ENCODE results near the gene ZNF738. TPM values are rescaled to one million over a fixed set of nuclear protein-coding genes. Genes with fewer than 3 reads are reported as not detected.
"Not testable (repeated sequence)": the region's sequence is repeated elsewhere in the genome, so short reads cannot be mapped to it uniquely, and the experiment has no call there.

The ZNF738 gene
- total RNA-seq, 1 donor from 2014 or later, result 6.3 TPM

DNA sequence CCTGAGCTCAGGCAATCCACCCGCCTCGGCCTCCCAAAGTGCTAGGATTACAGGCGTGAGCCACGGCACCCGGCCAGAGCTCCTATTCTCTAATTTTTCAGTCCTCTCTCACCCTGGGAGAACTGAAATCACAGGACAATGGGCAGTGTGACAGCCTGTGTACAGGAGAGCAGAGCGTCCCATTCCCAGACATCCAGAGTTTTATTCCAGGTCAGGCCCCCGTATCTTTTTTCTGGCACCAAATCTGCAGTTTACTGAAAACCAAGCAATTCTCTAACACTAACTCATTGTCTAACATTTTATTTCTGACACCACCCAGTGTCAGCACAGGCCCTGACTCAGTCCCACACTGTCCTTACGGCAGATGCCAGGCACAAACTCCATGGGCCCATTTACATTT is 36.3 kb upstream of the ZNF738 start:
- Histone ChIP-seq H3K4me3 (ENCODE audit: low read depth, low read length) (no peak overlapping the region), H3K27me3 (ENCODE audit: control insufficient read depth, insufficient read depth, low read length) (no peaks in the 10 kb centered on the region), H3K36me3 (ENCODE audit: control insufficient read depth, insufficient read depth, low read length) (no peaks in the 10 kb centered on the region)
- TF ChIP-seq, protein P1, sequence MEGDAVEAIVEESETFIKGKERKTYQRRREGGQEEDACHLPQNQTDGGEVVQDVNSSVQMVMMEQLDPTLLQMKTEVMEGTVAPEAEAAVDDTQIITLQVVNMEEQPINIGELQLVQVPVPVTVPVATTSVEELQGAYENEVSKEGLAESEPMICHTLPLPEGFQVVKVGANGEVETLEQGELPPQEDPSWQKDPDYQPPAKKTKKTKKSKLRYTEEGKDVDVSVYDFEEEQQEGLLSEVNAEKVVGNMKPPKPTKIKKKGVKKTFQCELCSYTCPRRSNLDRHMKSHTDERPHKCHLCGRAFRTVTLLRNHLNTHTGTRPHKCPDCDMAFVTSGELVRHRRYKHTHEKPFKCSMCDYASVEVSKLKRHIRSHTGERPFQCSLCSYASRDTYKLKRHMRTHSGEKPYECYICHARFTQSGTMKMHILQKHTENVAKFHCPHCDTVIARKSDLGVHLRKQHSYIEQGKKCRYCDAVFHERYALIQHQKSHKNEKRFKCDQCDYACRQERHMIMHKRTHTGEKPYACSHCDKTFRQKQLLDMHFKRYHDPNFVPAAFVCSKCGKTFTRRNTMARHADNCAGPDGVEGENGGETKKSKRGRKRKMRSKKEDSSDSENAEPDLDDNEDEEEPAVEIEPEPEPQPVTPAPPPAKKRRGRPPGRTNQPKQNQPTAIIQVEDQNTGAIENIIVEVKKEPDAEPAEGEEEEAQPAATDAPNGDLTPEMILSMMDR (IDR thresholded peaks at IDR 0.05; ENCODE audit: insufficient read depth, low read length, poor library complexity, severe bottlenecking), result no peak
- DNase-seq (ENCODE audit: low read depth), result no peak

DNA sequence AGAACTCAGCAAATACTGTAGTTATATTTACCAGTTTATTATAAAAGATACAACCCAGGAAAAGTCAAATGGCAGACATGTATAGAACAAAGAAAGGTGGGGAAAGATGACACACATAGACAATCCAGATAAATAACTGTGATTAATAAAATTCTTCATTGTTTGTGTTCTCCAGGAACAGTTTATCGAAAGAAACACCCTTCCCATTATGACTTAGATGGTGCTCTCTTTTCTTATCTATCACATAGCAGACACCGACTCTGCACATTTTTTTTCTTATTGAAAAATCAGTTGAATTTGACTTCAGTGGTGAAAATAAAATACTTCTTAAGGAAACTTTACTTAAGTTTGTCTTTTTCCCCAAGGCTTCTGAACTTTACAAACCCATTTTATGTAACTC is 35.8 kb upstream of the ZNF738 start:
- Histone ChIP-seq H3K36me3 (ENCODE audit: control insufficient read depth, insufficient read depth, low read length) (no peaks in the 10 kb centered on the region), H3K4me3 (ENCODE audit: low read depth, low read length) (no peak overlapping the region), H3K27me3 (ENCODE audit: control insufficient read depth, insufficient read depth, low read length) (no peaks in the 10 kb centered on the region)
- no peak for DNase-seq (ENCODE audit: low read depth)
- TF ChIP-seq, protein P1 (IDR thresholded peaks at IDR 0.05; ENCODE audit: insufficient read depth, low read length, poor library complexity, severe bottlenecking), result no peak

GRCh38 chr19:21326169-21326568 is 32.6 kb upstream of the ZNF738 start:
- Histone ChIP-seq H3K4me3 (ENCODE audit: low read depth, low read length) (no peak overlapping the region), H3K36me3 (ENCODE audit: control insufficient read depth, insufficient read depth, low read length) (no peaks in the 10 kb centered on the region), H3K27me3 (ENCODE audit: control insufficient read depth, insufficient read depth, low read length) (no peaks in the 10 kb centered on the region)
- TF ChIP-seq, protein P1 (IDR thresholded peaks at IDR 0.05; ENCODE audit: insufficient read depth, low read length, poor library complexity, severe bottlenecking), result no peak
- no peak for DNase-seq (ENCODE audit: low read depth)

DNA sequence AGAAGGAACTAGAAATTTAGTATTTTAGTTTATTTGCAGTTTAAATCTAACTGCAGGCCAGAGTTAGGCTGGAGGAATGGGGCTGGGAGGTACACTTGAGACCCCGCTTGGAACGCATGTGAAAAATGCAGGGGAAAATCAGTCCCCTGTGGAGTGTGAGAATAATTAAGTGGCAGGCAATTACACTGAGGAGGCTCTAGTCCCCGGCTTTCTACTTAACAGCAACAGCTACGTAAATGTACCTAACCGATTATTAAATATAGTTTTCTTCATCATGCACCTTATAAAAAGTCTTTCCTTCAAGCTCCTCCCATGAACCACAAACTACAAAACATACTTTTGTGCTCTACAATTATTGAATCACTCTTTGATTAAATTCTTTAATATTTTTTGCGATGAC is 30.4 kb upstream of the ZNF738 start:
- no peaks in the 10 kb centered on the region for H3K36me3 ChIP-seq (ENCODE audit: control insufficient read depth, insufficient read depth, low read length)
- TF ChIP-seq, protein P1 (IDR thresholded peaks at IDR 0.05; ENCODE audit: insufficient read depth, low read length, poor library complexity, severe bottlenecking), result no peak
- DNase-seq (ENCODE audit: low read depth), result no peak
- peak overlapping the region; percentile 89 for H3K4me3 ChIP-seq (ENCODE audit: low read depth, low read length)
- no peaks in the 10 kb centered on the region for H3K27me3 ChIP-seq (ENCODE audit: control insufficient read depth, insufficient read depth, low read length)

- Histone ChIP-seq H3K4me3 (ENCODE audit: low read depth, low read length) (peak within 1 kb of the TSS; percentile 89), H3K36me3 (ENCODE audit: control insufficient read depth, insufficient read depth, low read length) (no peaks in the 10 kb centered on the region), H3K27me3 (ENCODE audit: control insufficient read depth, insufficient read depth, low read length) (no peaks in the 10 kb centered on the region)
- DNase-seq (ENCODE audit: low read depth), result peak; percentile 79
- TF ChIP-seq, protein P1 (IDR thresholded peaks at IDR 0.05; ENCODE audit: insufficient read depth, low read length, poor library complexity, severe bottlenecking), result no peak
These were observed 29.8 kb upstream of the ZNF738 start, which contains the start of gene ZNF708 for GRCh38 chr19:21328885-21329605. TSS of gene ZNF708 (minus strand) at chr19:21329410. CDS start at chr19:21329212, 198 bp downstream.

DNA sequence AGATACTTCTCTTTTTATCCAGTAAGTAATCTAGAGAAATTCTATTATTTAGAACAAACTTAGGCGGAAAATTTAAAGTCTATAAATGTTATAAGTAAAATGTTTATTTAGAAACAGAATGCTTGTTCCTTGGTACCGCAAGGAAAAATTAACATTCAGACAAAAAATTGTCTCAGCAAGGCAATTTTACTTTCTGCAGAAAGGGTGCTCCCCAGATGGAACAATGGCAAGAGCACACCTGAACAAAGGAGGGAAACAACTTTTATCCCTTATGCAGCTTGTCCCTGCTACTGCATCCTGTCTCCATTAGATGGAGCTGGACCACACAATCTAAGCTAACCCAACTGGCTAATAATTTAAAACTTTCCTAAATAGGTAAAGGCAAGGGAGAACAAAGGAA is 23.1 kb upstream of the ZNF738 start:
- no peaks in the 10 kb centered on the region for H3K36me3 ChIP-seq (ENCODE audit: control insufficient read depth, insufficient read depth, low read length)
- TF ChIP-seq, protein P1 (IDR thresholded peaks at IDR 0.05; ENCODE audit: insufficient read depth, low read length, poor library complexity, severe bottlenecking), result no peak
- H3K4me3 ChIP-seq (ENCODE audit: low read depth, low read length), result no peak overlapping the region
- no peaks in the 10 kb centered on the region for H3K27me3 ChIP-seq (ENCODE audit: control insufficient read depth, insufficient read depth, low read length)
- no peak for DNase-seq (ENCODE audit: low read depth)

DNA sequence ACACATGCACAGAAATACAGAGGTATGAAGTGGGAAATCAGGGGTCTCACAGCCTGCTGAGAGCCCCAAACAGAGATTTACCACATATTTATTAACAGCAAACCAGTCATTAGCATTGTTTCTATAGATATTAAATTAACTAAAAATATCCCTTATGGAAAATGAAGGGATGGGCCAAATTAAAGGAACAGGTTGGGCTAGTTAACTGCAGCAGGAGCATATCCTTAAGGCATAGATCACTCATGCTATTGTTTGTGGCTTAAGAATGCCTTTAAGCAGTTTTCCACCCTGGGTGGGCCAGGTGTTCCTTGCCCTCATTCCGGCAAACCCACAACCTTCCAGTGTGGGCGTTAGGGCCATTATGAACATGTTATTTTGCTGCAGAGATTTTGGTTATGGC is 14.0 kb upstream of the ZNF738 start:
- not testable (repeated sequence) for H3K4me3 ChIP-seq (ENCODE audit: low read depth, low read length); H3K27me3 ChIP-seq (ENCODE audit: control insufficient read depth, insufficient read depth, low read length); DNase-seq (ENCODE audit: low read depth); H3K36me3 ChIP-seq (ENCODE audit: control insufficient read depth, insufficient read depth, low read length)
